H1 (cell line): ENCODE results near the gene ENPP6. TPM values are rescaled to one million over a fixed set of nuclear protein-coding genes. Genes with fewer than 3 reads are reported as not detected.

ENCODE experiments used
- CTCF ChIA-PET: fragments of 300-600 bp; sonication (Branson Sonifier 250); formaldehyde crosslinking; loops from one replicate; lab custom pipeline; 2021; ENCODE audit not compliant: partially characterized antibody; lab: Charles Lee
- POLR2A ChIA-PET: fragments of 300-600 bp; sonication (Branson Sonifier 250); formaldehyde crosslinking; loops from one replicate; lab custom pipeline; 2021; ENCODE audit warnings: inconsistent platforms; ENCODE audit not compliant: partially characterized antibody; lab: Charles Lee
- DNase-seq, 2 experiments: peaks; one replicate each; pipeline versions ENCODE4 v3.0.0 to v3.0.0-alpha.2; 2010 to 2022; ENCODE audit warnings: low spot score in 2 of 2, low read depth in 1 of 2, mixed read lengths in 1 of 2
- FAIRE-seq: peaks from 2 replicates; lab custom pipeline; 2011; peaks lifted over from hg19 to GRCh38; lab: Jason Lieb, UNC
- H2AFZ ChIP-seq: 2 replicates; pipeline ENCODE4 v1.8.1; 2012; ENCODE audit warnings: low read length, inconsistent platforms
- H2AK5ac ChIP-seq: 2 replicates; pipeline ENCODE4 v1.6.1; 2013; ENCODE audit warnings: low read depth, low read length
- H2BK120ac ChIP-seq: replicated peaks from 2 replicates; pipeline ENCODE3; 2013; ENCODE audit warnings: low read depth, low read length, inconsistent platforms
- H2BK12ac ChIP-seq: 2 replicates; pipeline ENCODE4 v1.6.1; 2013; ENCODE audit warnings: low read depth, low read length
- H2BK15ac ChIP-seq: 2 replicates; pipeline ENCODE4 v1.6.1; 2013; ENCODE audit warnings: low read length
- H2BK20ac ChIP-seq: 2 replicates; pipeline ENCODE4 v1.6.1; 2013; ENCODE audit warnings: low read length
- H2BK5ac ChIP-seq: 2 replicates; pipeline ENCODE4 v1.6.1; 2013; ENCODE audit warnings: low read depth, low read length
- H3K14ac ChIP-seq: 2 replicates; pipeline ENCODE4 v1.6.1; 2013; ENCODE audit warnings: inconsistent platforms; ENCODE audit not compliant: insufficient read length
- H3K18ac ChIP-seq: 2 replicates; pipeline ENCODE4 v1.6.1; 2013; ENCODE audit warnings: low read length; ENCODE audit errors: extremely low read depth
- H3K23ac ChIP-seq: 2 replicates; pipeline ENCODE4 v1.6.1; 2013; ENCODE audit warnings: inconsistent platforms; ENCODE audit not compliant: insufficient read length
- H3K23me2 ChIP-seq: 2 replicates; pipeline ENCODE4 v1.6.1; 2013; ENCODE audit warnings: low read depth, low read length
- H3K27ac ChIP-seq: 2 replicates; pipeline ENCODE4 v1.6.1; 2011; ENCODE audit warnings: low read depth, low read length, inconsistent platforms
- H3K27me3 ChIP-seq, 4 experiments: replicated peaks in 1 of 4; 1 replicate in 1 of 4; 2 replicates in 3 of 4; pipeline versions ENCODE4 v1.6.1 to v1.8.1; 2011 to 2013; ENCODE audit warnings: low read length in 3 of 4, mild to moderate bottlenecking in 3 of 4, inconsistent platforms in 2 of 4, mixed read lengths in 2 of 4, moderate library complexity in 1 of 4; ENCODE audit not compliant: control insufficient read depth in 3 of 4, insufficient read depth in 3 of 4; ENCODE audit errors: extremely low read depth in 1 of 4
- H3K36me3 ChIP-seq, 4 experiments: 2 replicates each; pipeline versions ENCODE4 v1.6.1 to v1.8.1; 2011 to 2013; ENCODE audit warnings: mild to moderate bottlenecking in 4 of 4, low read length in 3 of 4, moderate library complexity in 2 of 4, control low read depth in 1 of 4, inconsistent platforms in 1 of 4; ENCODE audit not compliant: insufficient read depth in 4 of 4, control insufficient read depth in 2 of 4
- H3K4ac ChIP-seq: replicated peaks from 2 replicates; pipeline ENCODE3; 2013; ENCODE audit warnings: low read length, low read depth, mixed read lengths, inconsistent platforms; ENCODE audit not compliant: insufficient read length
- H3K4me1 ChIP-seq, 4 experiments: replicated peaks in 1 of 4; 1 replicate in 1 of 4; 2 replicates in 3 of 4; pipeline versions ENCODE4 v1.6.1 to v1.8.1; 2011 to 2013; ENCODE audit warnings: low read length in 3 of 4, inconsistent platforms in 2 of 4, mixed read lengths in 1 of 4; ENCODE audit not compliant: insufficient read depth in 4 of 4, control insufficient read depth in 3 of 4
- H3K4me2 ChIP-seq, 2 experiments: 2 replicates each; pipeline versions ENCODE4 v1.6.1 to v1.8.1; 2011 to 2013; ENCODE audit warnings: low read depth in 2 of 2, low read length in 2 of 2, control low read depth in 1 of 2, inconsistent platforms in 1 of 2, mild to moderate bottlenecking in 1 of 2; ENCODE audit not compliant: insufficient read depth in 1 of 2
- H3K4me3 ChIP-seq, 4 experiments: fragments of 200-600, 300-600 bp in 1 of 4; sonication (generic), shearing (Covaris generic), sonication (Bioruptor Twin) in 1 of 4; 2 replicates each; pipeline versions ENCODE4 v1.5.1 to v1.8.1; 2011 to 2016; ENCODE audit warnings: low read length in 4 of 4, low read depth in 3 of 4, control low read depth in 2 of 4, inconsistent platforms in 2 of 4, mild to moderate bottlenecking in 2 of 4, mixed read lengths in 1 of 4, moderate library complexity in 1 of 4; ENCODE audit not compliant: insufficient read depth in 2 of 4; ENCODE audit errors: extremely low read depth in 1 of 4
- H3K56ac ChIP-seq: replicated peaks from 2 replicates; pipeline ENCODE3; 2013; ENCODE audit warnings: low read depth, mild to moderate bottlenecking, mixed read lengths, low read length, inconsistent platforms; ENCODE audit not compliant: insufficient read length
- H3K79me1 ChIP-seq: 2 replicates; pipeline ENCODE4 v1.6.1; 2013; ENCODE audit warnings: low read depth, low read length, control low read depth
- H3K79me2 ChIP-seq, 2 experiments: 2 replicates each; pipeline versions ENCODE4 v1.6.1 to v1.8.1; 2012 to 2013; ENCODE audit warnings: low read length in 2 of 2, mild to moderate bottlenecking in 2 of 2, inconsistent platforms in 1 of 2; ENCODE audit not compliant: insufficient read depth in 2 of 2, control insufficient read depth in 1 of 2
- H3K9ac ChIP-seq, 4 experiments: replicated peaks in 1 of 4; 1 replicate in 1 of 4; 2 replicates in 3 of 4; pipeline versions ENCODE4 v1.6.1 to v1.8.1; 2011 to 2013; ENCODE audit warnings: low read depth in 3 of 4, low read length in 3 of 4, control low read depth in 2 of 4, mild to moderate bottlenecking in 2 of 4, moderate library complexity in 2 of 4, inconsistent platforms in 1 of 4; ENCODE audit errors: extremely low read depth in 1 of 4
- H3K9me3 ChIP-seq, 2 experiments: 2 replicates each; pipeline versions ENCODE4 v1.6.1 to v1.8.1; 2012 to 2013; ENCODE audit warnings: mild to moderate bottlenecking in 2 of 2, moderate library complexity in 2 of 2, control low read depth in 1 of 2, inconsistent platforms in 1 of 2, low read depth in 1 of 2, low read length in 1 of 2, mixed read lengths in 1 of 2; ENCODE audit not compliant: insufficient read depth in 2 of 2
- H4K20me1 ChIP-seq, 2 experiments: replicated peaks in 1 of 2; 2 replicates each; pipeline versions ENCODE3 to v1.8.1; 2011 to 2013; ENCODE audit warnings: inconsistent platforms in 2 of 2, low read length in 2 of 2, mild to moderate bottlenecking in 1 of 2; ENCODE audit not compliant: insufficient read depth in 2 of 2, control insufficient read depth in 1 of 2
- H4K5ac ChIP-seq: 2 replicates; pipeline ENCODE4 v1.6.1; 2013; ENCODE audit warnings: low read length, low read depth, mixed read lengths, inconsistent platforms; ENCODE audit not compliant: insufficient read length
- H4K8ac ChIP-seq: 2 replicates; pipeline ENCODE4 v1.8.0; 2013; ENCODE audit warnings: mild to moderate bottlenecking, moderate library complexity, low read length, inconsistent platforms; ENCODE audit not compliant: insufficient read depth; ENCODE audit errors: extremely low read depth
- H4K91ac ChIP-seq: replicated peaks from 2 replicates; pipeline ENCODE3; 2013; ENCODE audit warnings: low read length, mixed read lengths, inconsistent platforms; ENCODE audit not compliant: insufficient read length
- BACH1 ChIP-seq: IDR thresholded peaks from 2 replicates; pipeline ENCODE4 v1.6.1; 2012; ENCODE audit warnings: low read length, improper control_type of control experiment
- HDAC2 ChIP-seq, 2 experiments: fragments of 300-600 bp in 1 of 2; sonication (generic) in 1 of 2; IDR thresholded peaks; 2 replicates each; pipeline ENCODE4 v1.6.1; 2011 to 2012; ENCODE audit warnings: low read depth in 2 of 2, low read length in 2 of 2, mild to moderate bottlenecking in 2 of 2, moderate library complexity in 2 of 2, borderline replicate concordance in 1 of 2, inconsistent platforms in 1 of 2
- KDM4A ChIP-seq: IDR thresholded peaks from one replicate; pipeline ENCODE4 v1.7.1; 2012; ENCODE audit warnings: low read depth, mild to moderate bottlenecking, moderate library complexity, low read length, inconsistent platforms; ENCODE audit not compliant: severe bottlenecking
- POLR2A ChIP-seq, 2 experiments: IDR thresholded peaks; 1 replicate in 1 of 2; 2 replicates in 1 of 2; pipeline ENCODE4 v1.6.1; 2011; ENCODE audit warnings: low read depth in 2 of 2, low read length in 2 of 2, mild to moderate bottlenecking in 2 of 2; ENCODE audit errors: control extremely low read depth in 1 of 2
- RAD21 ChIP-seq, 2 experiments: IDR thresholded peaks in 1 of 2; conservative IDR thresholded peaks in 1 of 2; 2 replicates each; pipeline ENCODE4 v1.6.1; 2011; ENCODE audit warnings: low read depth in 2 of 2, low read length in 2 of 2, improper control_type of control experiment in 1 of 2, inconsistent platforms in 1 of 2, mild to moderate bottlenecking in 1 of 2, moderate library complexity in 1 of 2
- RFX5 ChIP-seq: IDR thresholded peaks from 2 replicates; pipeline ENCODE4 v1.6.1; 2011; ENCODE audit warnings: low read depth, low read length, improper control_type of control experiment, borderline replicate concordance
- SAP30 ChIP-seq: fragments of 300-600 bp; sonication (generic); IDR thresholded peaks from 2 replicates; pipeline ENCODE4 v1.7.1; 2012; ENCODE audit warnings: low read length, moderate library complexity, mild to moderate bottlenecking, inconsistent platforms; ENCODE audit not compliant: insufficient read depth, insufficient replicate concordance
- ZNF274 ChIP-seq: IDR thresholded peaks from 2 replicates; pipeline ENCODE4 v1.7.0; 2012; ENCODE audit warnings: low read length, borderline replicate concordance; ENCODE audit errors: extremely low read depth
- WGBS, 2 experiments: shearing (Covaris generic) in 1 of 2; methylation state at CpG; one replicate each; pipeline versions ENCODE4 v1.1.6 to v1.1.7; 2013 to 2015; ENCODE audit warnings: low lambda C conversion rate in 2 of 2, mixed read lengths in 2 of 2, inconsistent platforms in 1 of 2, low coverage in 1 of 2, missing lambda C conversion rate in 1 of 2; ENCODE audit not compliant: insufficient replicate concordance in 2 of 2, insufficient coverage in 1 of 2, insufficient read length in 1 of 2; ENCODE audit errors: extremely low coverage in 1 of 2, missing lambda C conversion rate in 1 of 2; 5-methylcytosine and 5-hydroxymethylcytosine counted together
- polyA plus RNA-seq, 7 experiments: library from polyadenylated mRNA; depleted of rRNA in 3 of 7; stranded (reverse) in 5 of 7; unstranded in 2 of 7; fragments of >200 nt in 5 of 7; fragments of 200-250 nt in 2 of 7; gene quantifications; 1 replicate in 5 of 7; 2 replicates in 1 of 7; 4 replicates in 1 of 7; pipeline versions ENCODE4 v1.2.1 to v1.2.3, GENCODE V29; 2011 to 2013; ENCODE audit warnings: missing spikeins in 2 of 7, mixed read lengths in 2 of 7
- total RNA-seq: library from RNA; stranded (reverse); fragmentation: NEBNext Ultra II Directional; extraction: Animal tissue kit (Norgen Biotek cat#: 25700); gene quantifications from 2 replicates; pipeline ENCODE4 v1.2.1, GENCODE V29; 2021

Gene ENPP6
- total and polyA plus RNA-seq, 2 of the 8 experiments (the other 6 are each of a cell fraction or from before 2014, with no cell fraction given): 0.11 to 0.20 TPM

GRCh38 chr4:184235526-184235925, 17.9 kb upstream of the ENPP6 start:
- no peak for DNase-seq
- Histone ChIP-seq H3K27ac (no peak overlapping the region), H3K79me1 (no peaks in the 10 kb centered on the region), H3K18ac (no peak overlapping the region), H3K56ac (no peak overlapping the region), H2BK5ac (no peak overlapping the region), H4K20me1 (no peaks in the 10 kb centered on the region), H2AK5ac (no peak overlapping the region)
- TF ChIP-seq RAD21 (IDR thresholded peaks at IDR 0.05 in 1 of 2, conservative IDR thresholded peaks at IDR 0.05 in 1 of 2; ENCODE audit: low read depth in 2 of 2, low read length in 2 of 2) (no peak), HDAC2 (IDR thresholded peaks at IDR 0.05; ENCODE audit: borderline replicate concordance in 1 of 2, low read depth in 2 of 2, low read length in 2 of 2) (no peak), POLR2A (IDR thresholded peaks at IDR 0.05; ENCODE audit: control extremely low read depth in 1 of 2, low read depth in 2 of 2, low read length in 2 of 2) (no peak), BACH1 (no peak), SAP30 (no peak), KDM4A (no peak), RFX5 (no peak), ZNF274 (no peak)
- TF ChIP-seq, all 59 proteins: peak for 0
- H2BK20ac ChIP-seq: no peak overlapping the region
- POLR2A ChIA-PET: no interaction called here
- H3K23ac ChIP-seq: no peak overlapping the region
- no peaks in the 10 kb centered on the region for H3K4me1 ChIP-seq
- H2BK120ac ChIP-seq: no peak overlapping the region
- no peak overlapping the region for H3K4me3 ChIP-seq
- H3K27me3 ChIP-seq: no peaks in the 10 kb centered on the region
- H3K23me2 ChIP-seq: no peaks in the 10 kb centered on the region
- no peaks in the 10 kb centered on the region for H3K9me3 ChIP-seq
- CTCF ChIA-PET: interaction anchor here (0.6 to 1.6 kb wide), 8 partner anchors 8 to 134 kb away, joined by 3 to 5 read pairs (median 4); no protein-coding TSS in a partner anchor
- H4K8ac ChIP-seq: no peak overlapping the region
- no peak overlapping the region for H4K91ac ChIP-seq
- no peak overlapping the region for H2BK12ac ChIP-seq
- H4K5ac ChIP-seq: no peak overlapping the region
- H3K79me2 ChIP-seq: no peaks in the 10 kb centered on the region
- no peak overlapping the region for H3K9ac ChIP-seq
- H3K14ac ChIP-seq: no peak overlapping the region
- no peak overlapping the region for H3K4me2 ChIP-seq
- WGBS, 2 experiments: 90% methylated on average over 3 of the region's 3 CpGs; no CpG with 5 or more reads in 1 of the 2 experiments
- no peak overlapping the region for H2AFZ ChIP-seq
- no peak overlapping the region for H3K4ac ChIP-seq
- no peak for FAIRE-seq
- no peaks in the 10 kb centered on the region for H3K36me3 ChIP-seq
- no peak overlapping the region for H2BK15ac ChIP-seq
